Activated CD8-positive, alpha-beta memory T cell treated with anti-CD3 and anti-CD28 coated beads for 4 hours (primary cell): ENCODE results near the gene ATP6V1G2.

ENCODE experiments used
- DNase-seq, 2 donors: peaks; one replicate each; pipeline ENCODE4 v3.0.0-alpha.2; 2020; ENCODE audit warnings: low read depth in 2 of 2

Gene ATP6V1G2

DNA sequence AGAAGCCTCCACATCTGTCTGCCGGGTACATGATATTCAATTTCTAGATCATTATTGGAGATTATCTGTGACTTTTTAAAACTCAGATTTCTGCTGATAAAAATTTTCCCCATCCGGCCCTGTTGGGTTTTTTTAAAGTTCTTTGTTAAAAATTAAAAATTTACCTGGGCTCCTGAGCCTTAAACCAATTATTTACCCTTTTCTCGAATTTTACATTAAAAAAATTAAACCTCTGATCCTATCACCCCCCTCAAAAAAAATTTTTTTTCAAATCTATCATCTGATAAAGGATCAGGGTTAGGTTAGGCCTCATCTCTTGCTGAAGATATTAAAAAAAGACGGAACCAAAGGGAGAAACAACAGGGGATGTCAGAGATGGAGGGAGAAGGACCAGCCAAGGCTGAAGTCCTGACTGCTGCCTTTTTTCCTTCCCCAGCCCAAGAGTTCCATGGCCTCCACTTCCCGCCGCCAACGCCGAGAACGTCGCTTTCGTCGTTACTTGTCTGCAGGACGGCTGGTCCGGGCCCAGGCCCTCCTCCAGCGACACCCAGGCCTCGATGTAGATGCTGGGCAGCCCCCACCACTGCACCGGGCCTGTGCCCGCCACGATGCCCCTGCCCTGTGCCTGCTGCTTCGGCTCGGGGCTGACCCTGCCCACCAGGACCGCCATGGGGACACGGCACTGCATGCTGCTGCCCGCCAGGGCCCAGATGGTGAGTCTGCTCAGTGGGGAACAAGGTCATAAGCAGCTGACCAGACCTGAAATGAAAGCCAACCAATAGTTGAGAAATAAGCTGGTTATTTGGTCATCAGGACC, 1.5 kb upstream of the ATP6V1G2 start:
- DNase-seq = no peak

GRCh38 chr6:31546958-31547726, 734 bp upstream of the ATP6V1G2 start, which contains the start of gene NFKBIL1:
NFKBIL1 (plus strand) TSS chr6:31547608; CDS start chr6:31547695, 87 bp downstream.
- DNase-seq = peak; percentile 82 to 88

- DNase-seq = no peak
Observed at GRCh38 chr6:31545291-31545690, 1.1 kb downstream of the ATP6V1G2 start.

- no peak for DNase-seq
Observed at GRCh38 chr6:31544676-31545075, 1.7 kb downstream of the ATP6V1G2 start.

DNA sequence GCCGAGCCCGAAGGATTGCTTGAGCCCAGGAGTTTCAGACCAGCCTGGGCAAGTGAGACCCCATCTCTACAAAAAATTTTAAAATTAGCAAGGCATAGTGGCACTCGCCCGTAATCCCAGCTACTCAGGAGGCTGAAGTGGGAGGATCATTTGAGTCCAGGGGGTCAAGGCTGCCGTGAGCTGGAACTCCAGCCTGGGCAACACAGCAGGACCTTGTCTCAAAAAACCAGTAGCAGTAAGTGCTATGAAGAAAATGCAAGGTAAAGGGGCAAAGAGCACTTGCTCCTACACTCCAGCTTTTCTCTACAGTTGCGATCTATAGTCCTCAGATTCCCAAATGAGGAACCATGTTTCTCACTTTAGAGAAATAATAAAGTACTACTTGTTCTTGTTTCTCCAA, 2.8 kb downstream of the ATP6V1G2 start:
- no peak for DNase-seq

- DNase-seq = peak; percentile 84 to 88
Observed at GRCh38 chr6:31541658-31542521, 4.5 kb downstream of the ATP6V1G2 start, which contains the start of gene DDX39B. DDX39B (minus strand) TSS chr6:31542003; CDS start chr6:31540532, 1,471 bp downstream.

- peak in 1 of 2 donors; percentile 35 for DNase-seq
Observed at GRCh38 chr6:31541059-31541657, 5.2 kb downstream of the ATP6V1G2 start.

DNA sequence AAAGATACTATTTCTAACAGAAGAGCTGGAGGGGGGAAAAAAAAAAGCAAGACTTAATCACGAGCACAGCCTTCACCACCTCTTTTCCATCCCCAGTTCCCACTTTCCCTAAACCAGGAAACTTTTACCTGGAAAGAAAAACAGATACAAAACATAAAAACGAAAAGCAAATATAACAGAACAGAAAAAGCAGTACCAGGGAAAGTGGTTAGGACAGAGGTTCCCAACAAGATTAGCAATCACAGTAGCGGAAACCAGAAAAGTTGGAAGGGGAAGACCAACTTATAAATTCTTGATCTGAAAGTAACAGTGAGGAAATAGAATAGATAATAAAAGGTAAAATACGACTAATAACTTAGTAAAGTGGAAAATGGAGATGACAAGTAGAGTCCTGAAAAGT, 5.8 kb downstream of the ATP6V1G2 start:
- no peak for DNase-seq

- no peak for DNase-seq
Observed at GRCh38 chr6:31538805-31539400, 7.5 kb downstream of the ATP6V1G2 start.

DNA sequence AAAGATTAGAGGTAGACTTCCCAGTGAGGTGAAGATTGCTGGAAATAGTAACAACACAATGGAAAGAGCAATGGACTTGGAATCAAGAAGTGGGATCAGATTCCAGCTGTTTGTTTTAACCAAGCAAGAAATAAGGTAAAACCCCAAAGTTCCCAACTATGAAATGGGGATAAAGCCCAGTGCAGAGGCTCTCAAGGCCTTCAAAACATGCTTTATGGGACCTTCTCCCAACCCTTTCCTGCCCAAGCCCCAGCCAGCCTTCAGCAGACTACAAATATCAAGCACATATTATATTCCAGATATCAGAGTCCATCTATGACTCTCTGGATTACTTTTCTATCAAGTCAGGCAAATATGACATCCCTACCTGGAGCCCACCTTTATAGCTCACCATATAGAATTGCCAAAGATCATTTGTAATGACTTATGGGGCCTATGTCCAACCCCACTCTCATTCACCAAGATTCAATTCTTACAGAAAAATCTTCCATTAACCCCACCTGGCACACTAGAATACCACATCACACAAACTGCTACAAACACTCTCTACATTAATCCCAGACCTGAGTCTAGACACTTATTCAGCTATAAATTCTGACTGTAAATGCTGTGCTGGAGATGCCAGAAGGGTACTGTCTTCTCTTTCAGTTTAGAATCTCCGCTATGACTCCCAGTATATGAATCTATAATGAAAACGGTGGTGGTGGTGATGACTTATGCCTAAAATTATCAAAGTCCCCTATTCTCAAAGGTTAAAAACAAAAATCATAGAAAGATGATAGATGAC, 10.7 kb downstream of the ATP6V1G2 start:
- DNase-seq = no peak

GRCh38 chr6:31534521-31535040, 11.8 kb downstream of the ATP6V1G2 start:
- DNase-seq = no peak

DNA sequence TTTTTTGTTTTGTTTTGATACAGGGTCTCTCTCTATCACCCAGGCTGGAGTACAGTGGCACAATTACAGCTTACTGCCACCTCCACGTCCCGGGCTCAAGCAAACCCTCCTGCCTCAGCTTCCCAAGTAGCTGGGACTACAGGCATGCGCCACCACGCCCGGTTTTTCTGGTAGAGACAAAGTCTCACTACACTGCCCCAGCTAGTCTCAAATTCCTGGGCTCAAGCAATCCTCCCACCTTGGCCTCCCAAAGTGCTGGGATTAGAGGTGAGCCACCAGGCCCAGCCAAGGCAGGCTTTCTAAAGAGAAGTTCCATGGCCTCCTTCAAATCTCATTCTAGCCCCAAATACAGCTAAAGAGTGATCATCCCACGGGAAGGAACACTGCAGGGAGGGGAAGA, 12.4 kb downstream of the ATP6V1G2 start:
- no peak for DNase-seq

GRCh38 chr6:31533455-31533841, 13.0 kb downstream of the ATP6V1G2 start:
- no peak for DNase-seq

- DNase-seq = no peak
Observed at GRCh38 chr6:31532644-31533454, 13.6 kb downstream of the ATP6V1G2 start.

DNA sequence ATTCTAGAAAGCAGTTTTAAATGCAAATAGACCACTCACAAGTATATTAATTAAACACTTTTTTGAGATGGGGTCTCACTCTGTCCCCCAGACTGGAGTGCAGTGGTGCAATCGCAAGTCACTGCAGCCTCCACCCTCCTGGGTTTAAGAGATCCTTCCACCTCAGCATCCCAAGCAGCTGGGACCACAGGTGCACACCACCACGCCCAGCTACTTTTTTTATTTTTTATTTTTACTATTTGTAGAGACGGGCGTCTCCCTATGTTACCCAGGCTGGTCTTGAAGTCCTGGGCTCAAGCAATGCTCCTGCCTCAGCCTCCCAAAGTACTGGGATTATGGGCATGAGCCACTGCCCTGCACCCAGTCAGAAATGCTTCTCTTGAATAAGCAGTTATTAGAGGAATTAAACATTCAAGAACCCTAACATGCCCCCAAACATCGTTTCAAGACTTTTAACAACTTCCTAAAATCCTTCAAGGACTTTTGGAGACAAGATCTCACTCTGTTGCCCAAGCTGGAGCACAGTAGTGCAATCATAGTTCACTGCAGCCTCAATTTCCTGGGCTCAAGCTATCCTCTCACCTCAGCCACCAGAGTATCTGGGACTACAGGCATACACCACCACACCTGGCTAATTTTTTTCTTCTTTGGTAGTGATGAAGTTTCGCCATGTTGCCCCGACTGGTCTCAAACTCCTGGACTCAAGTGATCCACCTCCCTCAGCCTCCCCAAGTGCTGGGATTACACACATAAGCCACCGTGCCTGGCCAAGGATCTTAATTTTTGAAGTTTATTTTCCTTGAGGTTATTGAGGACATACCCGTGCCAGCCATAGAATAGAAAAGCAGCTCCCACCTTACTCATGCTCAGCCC, 14.4 kb downstream of the ATP6V1G2 start:
- no peak for DNase-seq

DNA sequence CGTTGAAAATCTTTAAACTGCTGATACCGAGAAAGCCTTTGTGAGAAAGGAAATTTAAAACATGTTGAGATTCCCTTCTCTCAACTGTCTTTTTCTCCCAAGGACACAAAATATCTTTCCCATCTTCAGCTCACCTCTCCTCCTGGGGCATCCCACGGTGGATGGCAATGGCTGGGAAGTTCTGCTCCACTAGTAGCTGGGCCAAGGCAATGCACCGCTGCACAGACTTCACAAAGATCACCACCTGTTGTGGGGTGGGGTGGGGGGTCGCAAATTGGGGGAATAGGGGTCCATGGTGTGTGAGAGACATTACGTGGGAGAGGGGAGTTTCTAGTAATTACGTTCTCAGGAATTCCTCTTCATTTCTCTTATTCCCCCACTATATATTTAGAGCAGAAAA, 15.2 kb downstream of the ATP6V1G2 start:
- DNase-seq = no peak

DNA sequence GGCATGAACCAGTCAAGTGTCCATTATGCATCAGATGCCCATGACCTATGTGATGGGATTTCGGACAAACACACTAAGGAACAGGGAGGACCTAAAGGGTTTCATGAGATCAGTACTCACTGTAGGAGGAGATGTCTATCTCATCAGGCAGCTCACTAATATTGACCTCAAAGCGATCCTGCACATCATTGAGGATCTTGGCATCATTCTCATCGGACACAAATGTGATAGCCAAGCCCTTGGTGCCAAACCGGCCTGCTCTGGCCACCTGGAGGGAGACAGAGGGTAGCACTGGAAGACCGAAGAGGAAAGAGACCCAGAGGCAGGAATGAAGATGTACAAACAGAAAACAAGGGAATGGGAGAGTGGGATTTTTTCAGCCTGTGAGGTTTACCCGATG, 15.7 kb downstream of the ATP6V1G2 start:
- DNase-seq = no peak
